ENCODE measurements around the gene CSK. TPM values are rescaled to one million over a fixed set of nuclear protein-coding genes. Genes with fewer than 3 reads are reported as not detected.
A peak's percentile ranks its signal among the peaks of the same experiment; 100 is the strongest.

Gene CSK
- total RNA-seq, 4 donors from 2014 or later: 6.4 to 11.7 (median 10.8) TPM

GRCh38 chr15:74847432-74847831, 65.6 kb downstream of the CSK start:
- ATAC-seq (peak in 1 of 2 donors; percentile 46), DNase-seq (peak in 1 of 2 donors; percentile 66)
- intact Hi-C loops (cut with DNase I; ENCODE audit: low total_unique reads) (no loop called here), in situ Hi-C loops (cut with MboI; ENCODE audit: low sequenced_read_pairs in 4 of 4) (no loop called here)
- Histone ChIP-seq H3K36me3 (peaks cover 0 to 60% of the 10 kb centered on the region in 2 donors), H3K27ac (peak overlapping the region; percentile 34 to 68 (median 47)), H3K4me1 (peaks cover 3 to 21% of the 10 kb centered on the region in 2 donors), H3K4me3 (no peak overlapping the region), H3K9me3 (no peaks in the 10 kb centered on the region), H3K27me3 (no peaks in the 10 kb centered on the region)
- TF ChIP-seq POLR2A (IDR thresholded peaks at IDR 0.05): no peak
- TF ChIP-seq, protein P1, sequence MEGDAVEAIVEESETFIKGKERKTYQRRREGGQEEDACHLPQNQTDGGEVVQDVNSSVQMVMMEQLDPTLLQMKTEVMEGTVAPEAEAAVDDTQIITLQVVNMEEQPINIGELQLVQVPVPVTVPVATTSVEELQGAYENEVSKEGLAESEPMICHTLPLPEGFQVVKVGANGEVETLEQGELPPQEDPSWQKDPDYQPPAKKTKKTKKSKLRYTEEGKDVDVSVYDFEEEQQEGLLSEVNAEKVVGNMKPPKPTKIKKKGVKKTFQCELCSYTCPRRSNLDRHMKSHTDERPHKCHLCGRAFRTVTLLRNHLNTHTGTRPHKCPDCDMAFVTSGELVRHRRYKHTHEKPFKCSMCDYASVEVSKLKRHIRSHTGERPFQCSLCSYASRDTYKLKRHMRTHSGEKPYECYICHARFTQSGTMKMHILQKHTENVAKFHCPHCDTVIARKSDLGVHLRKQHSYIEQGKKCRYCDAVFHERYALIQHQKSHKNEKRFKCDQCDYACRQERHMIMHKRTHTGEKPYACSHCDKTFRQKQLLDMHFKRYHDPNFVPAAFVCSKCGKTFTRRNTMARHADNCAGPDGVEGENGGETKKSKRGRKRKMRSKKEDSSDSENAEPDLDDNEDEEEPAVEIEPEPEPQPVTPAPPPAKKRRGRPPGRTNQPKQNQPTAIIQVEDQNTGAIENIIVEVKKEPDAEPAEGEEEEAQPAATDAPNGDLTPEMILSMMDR (IDR thresholded peaks at IDR 0.05 in 4 of 5, conservative IDR thresholded peaks at IDR 0.05 in 1 of 5): no peak

DNA sequence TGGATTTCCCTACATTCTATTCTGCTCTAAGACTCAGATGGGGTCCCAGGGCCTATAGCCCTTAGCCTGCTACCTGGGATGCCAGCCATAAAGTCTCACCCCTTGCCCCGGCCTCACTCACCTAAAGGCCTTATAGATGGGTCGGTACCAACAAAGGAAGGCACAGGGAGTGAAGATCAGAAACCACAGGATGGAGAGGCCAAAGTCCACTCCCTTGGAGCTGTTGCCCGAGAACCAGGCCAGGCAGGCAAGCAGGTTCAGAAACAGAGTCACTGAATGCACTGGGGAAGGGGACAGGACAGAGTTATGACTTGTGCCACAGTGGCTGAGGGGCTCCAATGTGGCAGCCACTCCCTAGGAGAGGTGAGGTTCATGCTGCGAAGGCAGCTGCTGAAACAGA, 68.5 kb downstream of the CSK start:
- Histone ChIP-seq H3K27me3 (no peaks in the 10 kb centered on the region), H3K4me1 (peaks cover 7 to 18% of the 10 kb centered on the region in 2 donors), H3K4me3 (no peak overlapping the region), H3K36me3 (peaks cover 0 to 73% of the 10 kb centered on the region in 2 donors), H3K9me3 (no peaks in the 10 kb centered on the region), H3K27ac (no peak overlapping the region)
- intact Hi-C loops (cut with DNase I; ENCODE audit: low total_unique reads) (no loop called here), in situ Hi-C loops (cut with MboI; ENCODE audit: low sequenced_read_pairs in 4 of 4) (no loop called here)
- DNase-seq: no peak
- ATAC-seq: no peak
- TF ChIP-seq, protein P1 (IDR thresholded peaks at IDR 0.05 in 4 of 5, conservative IDR thresholded peaks at IDR 0.05 in 1 of 5): no peak
- no peak for TF ChIP-seq POLR2A (IDR thresholded peaks at IDR 0.05)

GRCh38 chr15:74851960-74852359, 70.1 kb downstream of the CSK start:
- no peak for ATAC-seq
- H3K27ac ChIP-seq: no peak overlapping the region
- H3K4me1 ChIP-seq: peaks cover 22 to 25% of the 10 kb centered on the region in 2 donors
- H3K9me3 ChIP-seq: no peaks in the 10 kb centered on the region
- H3K36me3 ChIP-seq: peaks cover 0 to 65% of the 10 kb centered on the region in 2 donors
- no peak for TF ChIP-seq POLR2A (IDR thresholded peaks at IDR 0.05)
- TF ChIP-seq, protein P1 (IDR thresholded peaks at IDR 0.05 in 4 of 5, conservative IDR thresholded peaks at IDR 0.05 in 1 of 5): no peak
- in situ Hi-C loops (cut with MboI; ENCODE audit: low sequenced_read_pairs in 4 of 4) (no loop called here), intact Hi-C loops (cut with DNase I; ENCODE audit: low total_unique reads) (no loop called here)
- DNase-seq: no peak
- no peaks in the 10 kb centered on the region for H3K27me3 ChIP-seq
- no peak overlapping the region for H3K4me3 ChIP-seq

Small RNA genes within 50 kb of the gene (microRNA-seq; reads per million reads assigned to microRNA genes)
- gene MIR4513 (ENCODE audit: borderline replicate concordance in 2 of 2): 0 reads per million in 2 donors
- 0 to 1.2 reads per million in 2 donors for gene MIR6882 (ENCODE audit: borderline replicate concordance in 2 of 2)

Other genes starting within 250 kb of the CSK start
- gene ARID3B, start 240.9 kb upstream of the CSK start, total RNA-seq: 1 to 10 TPM; 1.8 to 6.7 (median 4.6) TPM
- 100 to 1,000 TPM in 2 of 4 donors, 10 to 100 TPM in 2; 45.4 to 152 (median 105) TPM for gene CLK3, start 166.2 kb upstream of the CSK start, total RNA-seq
- gene EDC3, start 86.1 kb upstream of the CSK start, total RNA-seq: 10 to 100 TPM in 3 of 4 donors, 1 to 10 TPM in 1; 7.9 to 19.4 (median 11.6) TPM
- 1 to 10 TPM in 2 of 4 donors, under 1 TPM in 2; 0.41 to 3.0 (median 1.6) TPM for gene CYP1A1, start 56.6 kb upstream of the CSK start, total RNA-seq
- gene CYP1A2, start 33.2 kb upstream of the CSK start, total RNA-seq: not detected
- not detected for gene LMAN1L, start 30.8 kb downstream of the CSK start, total RNA-seq
- not detected for gene CPLX3, start 44.5 kb downstream of the CSK start, total RNA-seq
- 10 to 100 TPM; 39.0 to 56.5 (median 48.1) TPM for gene ULK3, start 61.1 kb downstream of the CSK start, total RNA-seq
- 100 to 1,000 TPM in 1 of 4 donors, 10 to 100 TPM in 3; 46.3 to 122 (median 74.3) TPM for gene SCAMP2, start 91.3 kb downstream of the CSK start, total RNA-seq
- gene MPI, start 108.0 kb downstream of the CSK start, total RNA-seq: 100 to 1,000 TPM in 2 of 4 donors, 10 to 100 TPM in 2; 66.7 to 129 (median 98.5) TPM
- gene FAM219B, start 124.8 kb downstream of the CSK start, total RNA-seq: 10 to 100 TPM; 28.2 to 32.9 (median 31.2) TPM
- gene COX5A, start 156.0 kb downstream of the CSK start, total RNA-seq: 100 to 1,000 TPM; 425 to 558 (median 512) TPM
- 1 to 10 TPM; 1.0 to 5.1 (median 1.9) TPM for gene RPP25, start 174.7 kb downstream of the CSK start, total RNA-seq
- gene SCAMP5, start 213.5 kb downstream of the CSK start, total RNA-seq: under 1 TPM in 1 of 4 donors, not detected in 3; 0.47 TPM
- 10 to 100 TPM in 2 of 4 donors, 1 to 10 TPM in 2; 5.5 to 20.2 (median 11.9) TPM for gene PPCDC, start 241.5 kb downstream of the CSK start, total RNA-seq

All from gastrocnemius medialis (tissue), 4 donors.